Urothelium cell line (cell line): Measurements from ENCODE around the gene CAPZB.

ENCODE experiments used
- DNase-seq: peaks from one replicate; pipeline ENCODE4 v3.0.0; 2011; ENCODE audit warnings: low spot score, mixed read lengths
- FAIRE-seq: peaks from 2 replicates; lab custom pipeline; 2011; peaks lifted over from hg19 to GRCh38; lab: Jason Lieb, UNC

The CAPZB gene

DNA sequence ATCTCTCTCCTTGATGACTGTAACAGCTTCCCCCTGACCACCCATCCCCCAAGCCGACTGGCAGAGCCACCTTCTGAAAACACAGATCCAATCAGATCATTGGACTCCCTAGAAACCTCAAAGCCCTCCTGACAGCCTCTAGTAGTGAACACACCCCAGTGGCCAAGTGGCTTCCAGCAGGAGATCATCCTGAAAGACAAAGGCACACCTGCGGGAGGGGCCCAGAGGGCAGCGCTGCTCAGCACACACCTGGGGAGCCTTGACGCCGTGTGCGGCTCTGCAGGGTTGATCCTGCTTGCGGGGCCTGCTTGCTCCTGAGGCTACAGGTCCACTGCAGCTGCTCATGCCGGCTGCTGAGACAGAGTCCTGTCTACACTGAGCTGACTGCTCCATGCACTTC lies 131.7 kb downstream of the CAPZB start:
- FAIRE-seq, result no peak
- DNase-seq, result no peak

DNA sequence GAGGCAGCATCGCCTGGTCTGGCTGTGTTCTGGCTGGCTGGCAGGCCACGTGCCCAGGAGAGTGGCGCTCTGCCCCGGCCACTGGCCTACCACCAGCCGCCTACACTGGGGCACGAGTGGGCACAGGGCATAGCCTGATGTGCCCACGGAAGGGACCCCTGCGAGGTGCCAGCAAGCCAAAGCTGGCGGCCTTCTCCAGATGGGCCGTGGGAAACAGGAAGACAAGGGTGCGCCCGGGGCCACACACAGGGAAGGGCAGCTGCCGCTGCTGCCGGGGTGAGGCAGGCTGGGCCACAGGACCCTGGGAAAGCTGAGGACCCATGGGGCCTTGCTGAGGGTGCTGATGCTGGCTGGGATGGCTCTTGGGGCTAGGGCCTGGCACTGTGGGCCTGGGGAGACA lies 132.5 kb downstream of the CAPZB start:
- FAIRE-seq, result no peak
- DNase-seq, result no peak

DNA sequence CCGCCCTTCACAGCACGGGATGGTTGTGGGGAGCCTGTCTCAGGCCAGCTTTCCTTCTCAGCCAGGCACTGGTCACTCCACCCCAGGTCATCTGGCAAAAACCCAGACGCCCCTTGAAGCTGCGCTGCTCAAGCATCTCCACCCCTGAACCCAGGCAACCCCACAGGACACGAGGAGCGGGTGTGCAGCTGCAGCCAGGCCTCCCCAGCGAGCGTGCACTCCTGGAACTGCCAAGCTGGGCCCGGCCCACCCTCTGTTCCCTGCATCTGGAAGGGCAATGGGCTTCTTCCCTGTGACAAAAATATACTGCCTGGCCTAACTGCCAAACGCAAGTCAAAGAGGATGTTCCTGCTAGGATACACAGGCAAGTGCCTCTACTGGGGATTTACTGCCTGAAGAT lies 133.5 kb downstream of the CAPZB start:
- DNase-seq (no peak), FAIRE-seq (no peak)

GRCh38 chr1:19350566-19350965 lies 134.8 kb downstream of the CAPZB start:
- no peak for DNase-seq
- no peak for FAIRE-seq

GRCh38 chr1:19349999-19350398 lies 135.3 kb downstream of the CAPZB start:
- DNase-seq, result no peak
- FAIRE-seq, result no peak

- no peak for FAIRE-seq
- no peak for DNase-seq
Observed at GRCh38 chr1:19348441-19349198, 136.7 kb downstream of the CAPZB start.

DNA sequence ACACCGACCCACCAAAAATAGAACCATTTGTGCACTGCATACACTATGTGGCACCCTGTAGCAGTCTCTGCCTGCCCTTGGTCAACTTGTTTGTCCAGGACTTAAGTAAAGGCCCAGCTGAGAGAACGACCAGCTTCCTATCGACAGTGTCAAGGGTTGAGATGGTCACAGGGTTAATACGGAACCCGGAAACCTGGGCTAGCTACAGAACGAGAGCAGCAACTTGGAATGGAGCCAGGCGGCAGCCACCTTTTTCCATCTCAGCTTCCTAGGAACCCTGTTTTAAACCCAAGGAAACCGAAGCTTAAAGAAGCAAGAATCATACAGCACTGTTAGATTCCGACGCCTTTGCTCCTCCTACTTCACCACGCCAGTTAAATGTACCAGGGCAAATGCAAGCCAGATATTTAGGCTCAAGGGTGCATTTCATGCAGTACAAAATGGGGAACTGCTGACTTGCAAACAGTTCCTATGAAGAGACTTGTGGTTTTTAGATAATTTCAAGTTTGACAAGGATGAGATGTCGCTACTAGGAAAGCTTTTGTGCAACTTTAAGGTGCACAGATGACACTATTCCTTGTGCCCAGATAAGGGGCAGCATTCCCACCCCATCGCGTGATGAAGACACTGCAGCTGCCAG lies 137.7 kb downstream of the CAPZB start:
- DNase-seq, result no peak
- no peak for FAIRE-seq

GRCh38 chr1:19346026-19346425 lies 139.3 kb downstream of the CAPZB start:
- FAIRE-seq (no peak), DNase-seq (no peak)

- no peak for DNase-seq
- FAIRE-seq, result no peak
Observed at GRCh38 chr1:19345391-19345790, 139.9 kb downstream of the CAPZB start.

DNA sequence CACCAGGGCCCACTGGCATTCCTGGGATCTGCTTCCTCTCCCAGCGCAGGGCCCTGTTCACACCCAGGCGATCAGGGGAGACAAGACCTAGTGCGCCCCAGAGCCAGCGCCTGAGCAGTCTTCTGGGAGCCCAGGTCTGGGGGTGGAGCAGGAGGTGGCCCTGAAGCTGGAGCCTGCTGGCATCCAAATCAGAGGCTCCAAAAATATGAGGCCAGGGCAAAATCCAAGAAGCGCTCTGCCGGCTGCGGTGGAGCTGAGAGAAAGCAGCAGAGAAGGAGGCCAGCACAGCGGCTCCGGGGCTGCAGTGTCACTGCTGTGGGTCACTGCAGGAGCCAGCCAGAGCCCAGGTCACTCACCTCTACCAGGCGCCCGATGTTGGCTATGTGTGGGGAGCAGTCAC lies 140.5 kb downstream of the CAPZB start:
- DNase-seq (no peak), FAIRE-seq (no peak)

DNA sequence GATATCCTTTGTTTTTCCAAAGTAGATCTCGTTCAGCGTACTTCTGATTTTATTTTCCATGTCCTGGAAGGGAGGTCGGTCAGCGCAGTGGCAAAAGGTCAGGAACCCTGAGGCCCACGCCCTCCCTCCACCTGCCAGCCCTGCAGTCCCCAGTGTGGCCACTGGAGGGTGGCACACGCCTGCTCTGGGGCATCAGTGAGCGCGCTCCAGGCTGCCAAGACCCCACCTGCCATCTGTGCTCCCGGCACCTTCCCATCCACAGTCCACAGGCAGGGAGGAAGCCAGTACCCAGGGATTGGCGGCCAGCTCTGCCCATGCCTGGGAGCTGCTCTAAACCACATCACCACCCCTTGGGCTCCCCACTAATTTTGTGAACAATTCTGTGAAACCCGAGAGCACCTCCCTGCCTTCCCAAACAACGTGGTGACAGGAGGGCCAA lies 140.9 kb downstream of the CAPZB start:
- FAIRE-seq, result no peak
- peak; percentile 63 for DNase-seq

DNA sequence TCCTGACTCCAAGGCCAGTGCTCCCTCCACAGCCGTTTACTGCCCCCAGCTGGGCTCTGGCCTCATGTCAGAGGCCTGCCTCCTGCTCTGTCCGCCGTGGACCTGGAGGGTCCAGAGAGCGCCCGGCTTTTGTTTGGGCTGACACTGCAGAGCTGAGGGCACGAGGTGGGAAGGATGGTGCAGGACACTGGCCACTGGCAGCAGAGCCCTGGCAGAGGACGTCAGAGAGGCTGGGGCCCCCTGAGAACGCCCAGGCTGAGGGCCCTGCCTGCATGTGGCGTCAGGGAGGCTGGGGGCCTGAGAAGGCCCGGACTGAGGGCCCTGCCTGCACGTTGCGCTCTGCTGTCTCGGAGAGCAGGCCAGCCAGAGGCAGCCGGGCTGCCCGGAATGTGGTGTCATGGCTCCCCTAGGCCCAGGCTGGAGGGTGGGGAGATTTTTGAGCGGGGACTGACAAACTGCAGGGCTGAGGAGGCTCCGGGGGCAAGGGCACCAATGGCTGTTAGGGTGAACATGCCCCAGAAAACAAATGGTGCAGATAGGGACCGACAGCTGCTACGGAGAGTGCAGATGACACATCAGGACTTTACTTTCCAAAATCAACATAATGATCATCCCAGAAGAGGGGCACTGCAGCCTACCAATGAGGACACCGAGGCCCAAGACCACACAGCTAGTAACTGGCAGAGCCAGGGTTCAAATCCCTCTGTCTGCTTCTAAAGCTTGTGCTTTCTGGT lies 141.6 kb downstream of the CAPZB start:
- FAIRE-seq, result no peak

GRCh38 chr1:19342894-19343616 lies 142.3 kb downstream of the CAPZB start:
- DNase-seq (no peak), FAIRE-seq (no peak)

More for the DNA sequence above, 141.6 kb downstream of the CAPZB start:
- no peak for DNase-seq

- no peak for FAIRE-seq
- DNase-seq, result no peak
Observed at GRCh38 chr1:19342062-19342750, 143.1 kb downstream of the CAPZB start.

DNA sequence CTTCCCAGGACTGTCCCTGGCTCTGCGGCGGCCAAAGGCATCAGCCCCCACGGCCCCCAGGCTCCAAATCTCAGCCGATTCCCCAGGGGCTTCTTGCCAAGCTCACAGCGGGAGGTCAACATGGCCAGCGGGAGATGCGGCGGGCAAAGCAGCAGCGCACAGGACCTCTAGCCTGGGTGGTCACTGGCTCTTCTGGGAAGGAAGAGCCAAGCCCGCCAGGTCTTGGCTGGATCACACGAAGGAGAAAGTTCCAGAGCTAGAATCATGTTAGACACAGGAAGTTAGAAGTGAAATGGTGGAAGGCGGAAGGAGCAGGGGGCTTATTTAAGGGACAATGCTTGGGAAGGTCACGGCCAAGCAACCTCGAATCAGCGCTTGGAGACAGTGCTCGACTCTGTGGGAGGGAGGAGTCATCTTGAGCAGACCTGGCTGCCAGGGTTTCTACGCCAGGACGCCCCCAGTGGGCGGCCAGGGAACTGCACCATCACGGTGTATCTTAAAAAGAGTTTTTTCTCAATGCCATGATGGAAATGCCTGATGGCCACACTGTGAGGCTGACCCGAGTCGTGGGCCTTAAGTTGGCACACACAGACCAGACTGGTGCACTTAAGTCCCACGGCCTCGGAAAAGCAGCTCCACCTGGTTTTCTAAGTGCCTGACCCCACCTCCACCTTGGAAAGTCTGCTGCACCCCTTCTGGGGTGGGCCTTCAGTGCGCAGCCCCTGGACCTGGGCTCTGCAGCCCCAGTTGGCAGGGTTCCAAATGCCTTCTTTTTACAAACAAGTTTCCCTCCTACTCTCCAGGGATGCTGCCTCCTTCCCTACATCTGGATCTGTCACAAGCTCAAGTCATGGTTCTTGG lies 143.9 kb downstream of the CAPZB start:
- FAIRE-seq, result no peak
- DNase-seq, result peak; percentile 85

GRCh38 chr1:19340387-19340937 lies 144.9 kb downstream of the CAPZB start:
- no peak for DNase-seq
- FAIRE-seq, result no peak

DNA sequence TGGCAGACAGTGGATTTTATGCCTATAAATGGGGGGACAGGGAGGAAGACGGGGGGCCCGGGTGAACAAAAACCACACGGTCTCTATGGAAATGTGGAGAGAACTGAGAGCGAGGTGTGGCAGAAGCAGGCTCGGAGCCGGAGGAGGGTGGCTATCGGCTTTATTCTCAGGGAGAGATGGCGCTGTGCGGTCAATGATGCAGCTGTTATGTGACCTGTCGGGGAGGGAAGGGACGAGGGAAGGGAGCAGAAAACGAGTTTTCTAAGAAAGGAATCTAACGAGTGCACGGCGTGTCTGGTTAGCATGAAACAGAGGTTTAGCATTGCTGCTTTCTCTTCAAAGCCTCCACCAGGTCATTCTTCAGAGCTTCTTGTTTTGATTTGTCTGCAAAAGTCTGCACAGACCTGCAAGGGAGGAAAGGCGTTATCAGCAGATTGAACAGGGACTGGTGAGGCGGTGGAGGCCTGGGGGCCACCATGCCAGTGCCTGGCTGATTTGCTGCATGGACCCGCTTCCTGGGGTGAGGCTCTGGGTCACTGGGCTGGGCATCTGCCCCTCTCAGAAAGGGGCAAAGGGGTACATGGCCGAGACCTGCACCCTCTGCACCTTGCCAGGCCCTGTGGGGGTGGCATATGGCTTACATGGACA lies 146.0 kb downstream of the CAPZB start:
- no peak for FAIRE-seq
- no peak for DNase-seq

DNA sequence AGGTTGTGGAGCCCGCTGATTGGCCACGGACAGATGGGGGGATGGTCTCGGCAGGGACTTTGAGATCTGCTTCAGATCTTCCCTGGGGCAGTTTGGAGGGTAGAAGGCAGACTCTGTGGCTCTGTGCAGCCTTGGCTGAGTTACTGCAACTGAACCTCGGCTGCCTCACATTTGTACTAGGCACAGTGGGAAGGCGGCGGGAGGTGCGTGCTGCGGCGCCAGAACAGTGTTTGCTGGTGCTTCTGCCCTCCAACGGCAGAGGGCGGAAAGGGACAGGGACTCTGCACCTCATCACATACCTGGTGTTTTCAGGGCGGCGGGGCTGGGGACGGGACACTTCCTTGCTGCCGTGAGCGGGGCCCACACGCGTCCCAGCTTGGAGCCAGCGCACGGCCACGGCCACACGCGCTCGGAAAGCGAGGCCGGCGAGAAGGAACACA lies 147.0 kb downstream of the CAPZB start:
- DNase-seq, result no peak

GRCh38 chr1:19337289-19337688 lies 148.1 kb downstream of the CAPZB start:
- no peak for DNase-seq

More for the DNA sequence above, 147.0 kb downstream of the CAPZB start:
- FAIRE-seq, result no peak

More at GRCh38 chr1:19337289-19337688, 148.1 kb downstream of the CAPZB start:
- no peak for FAIRE-seq
